ENCODE results near the gene GRIA4.

Gene GRIA4

DNA sequence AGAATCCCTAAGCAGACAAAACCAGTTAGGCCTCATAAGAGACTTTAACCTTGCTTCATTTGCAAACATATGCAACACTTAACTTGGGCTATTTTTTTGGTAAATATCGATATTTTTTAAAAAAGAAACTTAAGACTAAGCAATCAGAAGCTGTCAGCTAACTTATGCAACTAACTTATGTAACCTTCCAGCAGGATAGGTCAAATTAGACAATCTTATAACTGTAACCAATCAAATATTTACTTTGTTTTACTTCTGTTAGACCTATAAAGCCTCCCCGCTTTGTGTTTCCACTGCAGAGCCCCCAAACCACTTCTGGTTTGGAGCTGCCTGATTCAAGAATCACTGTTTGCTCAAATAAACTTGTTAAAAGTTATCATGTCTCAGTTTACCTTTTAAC, 404.2 kb downstream of the GRIA4 start:
- TF ChIP-seq CTCF (IDR thresholded peaks at IDR 0.05; ENCODE audit: extremely low read depth, missing control alignments), result no peak
- DNase-seq (ENCODE audit: low spot score), result no peak

GRCh38 chr11:106014620-106015019, 404.7 kb downstream of the GRIA4 start:
- TF ChIP-seq CTCF (IDR thresholded peaks at IDR 0.05; ENCODE audit: extremely low read depth, missing control alignments), result no peak
- no peak for DNase-seq (ENCODE audit: low spot score)

GRCh38 chr11:106015066-106015465, 405.2 kb downstream of the GRIA4 start:
- no peak for DNase-seq (ENCODE audit: low spot score)

DNA sequence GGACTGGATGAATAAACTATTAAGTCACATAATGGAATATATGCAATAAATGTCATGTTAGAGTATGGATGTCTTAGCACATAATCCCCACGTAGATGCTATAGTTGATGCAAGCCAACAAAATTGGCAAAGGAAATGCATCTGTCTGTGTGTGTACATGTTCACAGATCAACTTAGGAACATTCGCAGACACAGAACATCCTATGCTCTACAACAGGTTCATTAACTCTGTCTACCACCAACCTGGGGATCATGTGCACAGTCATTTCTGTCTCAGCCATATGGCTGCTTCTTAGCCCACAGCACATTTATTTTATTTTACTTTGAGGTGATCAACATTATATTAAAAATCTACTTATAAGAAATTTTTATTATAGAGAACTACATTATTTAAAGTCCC, 407.2 kb downstream of the GRIA4 start:
- no peak for DNase-seq (ENCODE audit: low spot score)
- TF ChIP-seq CTCF (IDR thresholded peaks at IDR 0.05; ENCODE audit: extremely low read depth, missing control alignments), result no peak

More at GRCh38 chr11:106015066-106015465, 405.2 kb downstream of the GRIA4 start:
- TF ChIP-seq CTCF (IDR thresholded peaks at IDR 0.05; ENCODE audit: extremely low read depth, missing control alignments), result no peak

DNA sequence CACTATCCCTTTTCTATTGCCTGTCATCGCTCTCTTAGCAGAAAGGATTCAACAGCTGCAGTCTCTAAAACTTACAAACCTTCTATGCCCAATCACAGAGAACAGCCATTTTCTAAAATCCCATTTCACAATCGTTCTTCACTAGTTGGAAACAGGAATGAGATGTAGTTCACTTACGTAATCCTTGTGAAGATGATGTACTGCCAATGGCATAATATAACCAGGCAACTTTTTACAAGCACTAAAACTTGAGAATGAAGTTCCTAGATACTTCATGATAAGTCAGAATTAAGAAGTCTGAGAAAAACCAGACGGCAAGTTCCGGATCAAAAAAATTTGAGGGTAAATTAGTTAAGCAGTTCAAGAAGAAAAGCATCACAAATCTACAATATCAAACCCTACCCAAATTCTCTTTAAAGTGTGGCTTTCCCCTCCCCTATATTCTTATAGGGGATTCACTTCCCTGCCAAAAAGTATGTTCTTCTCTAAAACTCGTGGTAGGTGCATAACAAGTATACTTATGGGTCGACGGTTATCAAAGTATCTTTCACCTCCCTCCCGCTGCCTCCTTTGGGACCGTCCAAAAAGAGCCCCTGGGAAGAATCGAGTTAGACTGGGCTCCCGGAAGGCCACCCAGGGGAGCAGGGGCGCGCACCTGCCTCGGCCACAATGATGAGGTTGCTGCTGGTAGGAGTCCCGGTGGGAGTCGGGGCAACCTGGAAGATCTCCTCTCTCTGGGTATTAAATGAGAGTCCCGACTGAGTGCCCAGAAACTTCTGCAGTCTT, 411.5 kb downstream of the GRIA4 start:
- TF ChIP-seq CTCF (IDR thresholded peaks at IDR 0.05; ENCODE audit: extremely low read depth, missing control alignments), result no peak
- DNase-seq (ENCODE audit: low spot score), result no peak

GRCh38 chr11:106021967-106022794, 412.3 kb downstream of the GRIA4 start, which contains the start of gene MSANTD4:
MSANTD4 (minus strand) TSS chr11:106022240; CDS start chr11:106010917, 11,323 bp downstream.
- no peak for TF ChIP-seq CTCF (IDR thresholded peaks at IDR 0.05; ENCODE audit: extremely low read depth, missing control alignments)
- DNase-seq (ENCODE audit: low spot score), result peak; percentile 93

- DNase-seq (ENCODE audit: low spot score), result no peak
- TF ChIP-seq CTCF (IDR thresholded peaks at IDR 0.05; ENCODE audit: extremely low read depth, missing control alignments), result no peak
These were observed 413.0 kb downstream of the GRIA4 start for GRCh38 chr11:106022795-106023275.

All from GM20000 (cell line).